ENCODE results near the gene CAPN14. TPM values are rescaled to one million over a fixed set of nuclear protein-coding genes. Genes with fewer than 3 reads are reported as not detected.

The CAPN14 gene
- total RNA-seq, 4 donors from 2014 or later, result not detected

- no peak for TF ChIP-seq POLR2A (IDR thresholded peaks at IDR 0.05)
- no peak for TF ChIP-seq CTCF (IDR thresholded peaks at IDR 0.05 in 4 of 5, conservative IDR thresholded peaks at IDR 0.05 in 1 of 5)
- no peak for DNase-seq
- Histone ChIP-seq H3K36me3 (no peaks in the 10 kb centered on the region), H3K4me1 (peaks cover 6 to 11% of the 10 kb centered on the region in 2 donors), H3K27ac (no peak overlapping the region), H3K27me3 (peaks cover 0 to 6% (median 2%) of the 10 kb centered on the region in 3 donors), H3K9me3 (no peaks in the 10 kb centered on the region), H3K4me3 (no peak overlapping the region)
- intact Hi-C loops (cut with DNase I; ENCODE audit: low total_unique reads), result no loop called here
- ATAC-seq, result no peak
- in situ Hi-C loops (cut with MboI; ENCODE audit: low sequenced_read_pairs in 4 of 4), result loop anchor here (10.0 kb wide), 1 partner anchor 104 kb away; no protein-coding TSS in a partner anchor
Measured at GRCh38 chr2:31230751-31231150, 13.4 kb upstream of the CAPN14 start.

DNA sequence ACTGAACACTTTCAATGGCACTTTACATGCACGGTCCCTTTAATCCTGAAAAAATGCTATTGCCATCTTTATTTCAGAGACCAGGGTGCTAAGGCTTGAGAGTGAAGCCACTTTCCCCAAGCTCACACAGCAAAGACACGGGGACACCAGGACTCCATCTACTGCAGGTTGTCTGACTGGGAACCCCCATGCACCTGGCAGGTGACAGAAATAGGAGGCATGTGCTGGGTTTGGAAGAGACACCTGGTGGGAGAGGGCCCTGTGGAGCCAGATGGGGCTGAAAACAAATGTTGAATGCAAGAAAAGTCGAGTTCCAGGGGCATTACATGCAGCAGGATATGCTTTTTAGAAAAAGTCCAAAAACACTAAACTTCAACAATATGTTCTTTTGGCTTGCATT lies 11.4 kb upstream of the CAPN14 start:
- ATAC-seq (no peak), DNase-seq (no peak)
- Histone ChIP-seq H3K36me3 (no peaks in the 10 kb centered on the region), H3K4me1 (peaks cover 0 to 2% of the 10 kb centered on the region in 2 donors), H3K4me3 (no peak overlapping the region), H3K9me3 (no peaks in the 10 kb centered on the region), H3K27ac (no peak overlapping the region), H3K27me3 (peaks cover 0 to 9% (median 6%) of the 10 kb centered on the region in 3 donors)
- in situ Hi-C loops (cut with MboI; ENCODE audit: low sequenced_read_pairs in 4 of 4), result no loop called here
- intact Hi-C loops (cut with DNase I; ENCODE audit: low total_unique reads), result no loop called here
- TF ChIP-seq CTCF (IDR thresholded peaks at IDR 0.05 in 4 of 5, conservative IDR thresholded peaks at IDR 0.05 in 1 of 5) (no peak), POLR2A (IDR thresholded peaks at IDR 0.05) (no peak)

GRCh38 chr2:31227711-31228125 lies 10.4 kb upstream of the CAPN14 start:
- ATAC-seq (no peak), DNase-seq (no peak)
- Histone ChIP-seq H3K27me3 (peaks cover 0 to 9% (median 6%) of the 10 kb centered on the region in 3 donors), H3K4me3 (no peak overlapping the region), H3K27ac (no peak overlapping the region), H3K9me3 (no peaks in the 10 kb centered on the region), H3K36me3 (no peaks in the 10 kb centered on the region), H3K4me1 (no peaks in the 10 kb centered on the region)
- TF ChIP-seq CTCF (IDR thresholded peaks at IDR 0.05 in 4 of 5, conservative IDR thresholded peaks at IDR 0.05 in 1 of 5), result no peak
- TF ChIP-seq POLR2A (IDR thresholded peaks at IDR 0.05), result no peak
- intact Hi-C loops (cut with DNase I; ENCODE audit: low total_unique reads) (no loop called here), in situ Hi-C loops (cut with MboI; ENCODE audit: low sequenced_read_pairs in 4 of 4) (no loop called here)

- H3K9me3 ChIP-seq, result no peaks in the 10 kb centered on the region
- no peaks in the 10 kb centered on the region for H3K4me1 ChIP-seq
- no peaks in the 10 kb centered on the region for H3K36me3 ChIP-seq
- peaks cover 0 to 9% (median 6%) of the 10 kb centered on the region in 3 donors for H3K27me3 ChIP-seq
- H3K4me3 ChIP-seq, result no peak overlapping the region
- ATAC-seq, result no peak
- in situ Hi-C loops (cut with MboI; ENCODE audit: low sequenced_read_pairs in 4 of 4) (no loop called here), intact Hi-C loops (cut with DNase I; ENCODE audit: low total_unique reads) (no loop called here)
- DNase-seq, result no peak
- no peak overlapping the region for H3K27ac ChIP-seq
- TF ChIP-seq POLR2A (IDR thresholded peaks at IDR 0.05), result no peak
- TF ChIP-seq CTCF (IDR thresholded peaks at IDR 0.05 in 4 of 5, conservative IDR thresholded peaks at IDR 0.05 in 1 of 5), result no peak
Measured at GRCh38 chr2:31227110-31227509, 9.8 kb upstream of the CAPN14 start.

DNA sequence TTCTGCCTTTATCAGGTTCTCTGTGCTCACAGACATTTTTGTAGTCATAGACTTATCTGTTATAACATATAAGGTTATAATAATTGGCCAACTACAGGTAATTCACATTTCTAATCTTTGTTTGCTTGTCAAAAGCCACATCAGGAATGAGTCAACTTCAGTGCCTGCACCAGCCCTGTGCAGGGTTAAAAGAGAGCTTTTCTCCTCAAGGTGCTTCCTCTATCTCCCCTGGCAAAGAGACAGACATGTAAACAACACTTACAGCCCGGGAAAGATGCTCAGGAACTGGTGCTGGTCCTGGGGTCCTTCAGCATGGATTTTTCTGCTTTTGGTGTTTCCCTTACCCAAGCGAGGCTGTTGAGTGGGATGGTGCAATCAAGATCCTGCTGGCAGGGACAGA lies 9.0 kb upstream of the CAPN14 start:
- peaks cover 0 to 9% (median 6%) of the 10 kb centered on the region in 3 donors for H3K27me3 ChIP-seq
- ATAC-seq, result no peak
- intact Hi-C loops (cut with DNase I; ENCODE audit: low total_unique reads), result no loop called here

More for the DNA sequence above, 9.0 kb upstream of the CAPN14 start:
- DNase-seq, result no peak
- H3K36me3 ChIP-seq, result no peaks in the 10 kb centered on the region
- H3K4me1 ChIP-seq, result no peaks in the 10 kb centered on the region
- in situ Hi-C loops (cut with MboI; ENCODE audit: low sequenced_read_pairs in 4 of 4), result no loop called here
- no peak for TF ChIP-seq CTCF (IDR thresholded peaks at IDR 0.05 in 4 of 5, conservative IDR thresholded peaks at IDR 0.05 in 1 of 5)
- TF ChIP-seq POLR2A (IDR thresholded peaks at IDR 0.05), result no peak
- no peak overlapping the region for H3K4me3 ChIP-seq
- no peak overlapping the region for H3K27ac ChIP-seq
- H3K9me3 ChIP-seq, result no peaks in the 10 kb centered on the region

Measured in gastrocnemius medialis (tissue), 4 donors.